Hypothalamus (tissue), 51 donors: ENCODE results near the gene LRRC74A.

Experiments used
- DNase-seq, 51 donors: peaks; one replicate each; lab custom pipeline; 2025; lab: John Stamatoyannopoulos, UW

The LRRC74A gene

GRCh38 chr14:76826122-76826521, at the start of gene LRRC74A:
Gene LRRC74A (plus strand): TSS chr14:76826408. CDS start chr14:76826698, 290 bp downstream.
- no peak for DNase-seq

GRCh38 chr14:76776428-76777251, 49.6 kb upstream of the LRRC74A start:
- DNase-seq: no peak

- DNase-seq: no peak
Measured at GRCh38 chr14:76777721-76778120, 48.5 kb upstream of the LRRC74A start.

GRCh38 chr14:76778546-76779215, 47.5 kb upstream of the LRRC74A start:
- no peak for DNase-seq

GRCh38 chr14:76779221-76780057, 46.8 kb upstream of the LRRC74A start:
- DNase-seq: no peak

- DNase-seq: no peak
Measured at GRCh38 chr14:76780058-76780345, 46.2 kb upstream of the LRRC74A start.

- DNase-seq: no peak
Measured at GRCh38 chr14:76780360-76780759, 45.8 kb upstream of the LRRC74A start.

- peak in 42 of 51 donors; percentile 29 to 84 (median 66) for DNase-seq
Measured at GRCh38 chr14:76780875-76781647, 45.1 kb upstream of the LRRC74A start.

GRCh38 chr14:76781648-76782051, 44.6 kb upstream of the LRRC74A start:
- no peak for DNase-seq

- DNase-seq: no peak
Measured at GRCh38 chr14:76782115-76782884, 43.9 kb upstream of the LRRC74A start.

GRCh38 chr14:76782885-76783566, 43.2 kb upstream of the LRRC74A start:
- DNase-seq: no peak

- DNase-seq: no peak
Measured at GRCh38 chr14:76784266-76784874, 41.8 kb upstream of the LRRC74A start.

- peak in 45 of 51 donors; percentile 14 to 92 (median 67) for DNase-seq
Measured at GRCh38 chr14:76784881-76785280, 41.3 kb upstream of the LRRC74A start.

GRCh38 chr14:76786601-76787000, 39.6 kb upstream of the LRRC74A start:
- peak in 1 of 51 donors; percentile 26 for DNase-seq

GRCh38 chr14:76792422-76792821, 33.8 kb upstream of the LRRC74A start:
- DNase-seq: no peak

- DNase-seq: no peak
Measured at GRCh38 chr14:76793324-76793723, 32.9 kb upstream of the LRRC74A start.

- no peak for DNase-seq
Measured at GRCh38 chr14:76793956-76794355, 32.3 kb upstream of the LRRC74A start.

GRCh38 chr14:76806446-76806845, 19.8 kb upstream of the LRRC74A start:
- DNase-seq: no peak

- no peak for DNase-seq
Measured at GRCh38 chr14:76808011-76808410, 18.2 kb upstream of the LRRC74A start.
